Natural killer cell (primary cell): ENCODE measurements around the gene DTX4. TPM values are rescaled to one million over a fixed set of nuclear protein-coding genes. Genes with fewer than 3 reads are reported as not detected.

Source experiments
- ATAC-seq, 3 donors: fragments of 150-1000 bp in 2 of 3; fragments of 200-7000 bp in 1 of 3; cut with Tn5 transposase; 1 replicate in 1 of 3; 2 replicates in 2 of 3; pipeline ENCODE4 v1.10.0; 2021; ENCODE audit warnings: mild to moderate bottlenecking in 2 of 3, moderate library complexity in 2 of 3
- DNase-seq, 2 donors: peaks; one replicate each; pipeline versions ENCODE4 v3.0.0 to v3.0.0-alpha.2; 2013 to 2021; ENCODE audit warnings: mixed read lengths in 1 of 2
- H3K27ac ChIP-seq: one replicate; pipeline ENCODE4 v1.5.1; 2013; ENCODE audit warnings: mild to moderate bottlenecking, low read length
- H3K27me3 ChIP-seq: one replicate; pipeline ENCODE4 v1.6.1; 2013; ENCODE audit warnings: low read length; ENCODE audit not compliant: control insufficient read depth, insufficient read depth
- H3K36me3 ChIP-seq: one replicate; pipeline ENCODE4 v1.6.1; 2013; ENCODE audit warnings: low read length; ENCODE audit not compliant: control insufficient read depth, insufficient read depth
- H3K4me1 ChIP-seq: one replicate; pipeline ENCODE4 v1.6.1; 2013; ENCODE audit warnings: low read length; ENCODE audit not compliant: control insufficient read depth, insufficient read depth
- H3K4me3 ChIP-seq: one replicate; pipeline ENCODE4 v1.5.1; 2013; ENCODE audit warnings: low read length
- H3K9me3 ChIP-seq: one replicate; pipeline ENCODE4 v1.6.1; 2013; ENCODE audit warnings: low read length; ENCODE audit not compliant: control insufficient read depth, insufficient read depth
- H3K27ac Mint-ChIP-seq, 2 donors: one replicate each; pipeline ENCODE4 v1.8.0; 2022; ENCODE audit warnings: mild to moderate bottlenecking in 2 of 2, mixed read lengths in 2 of 2, moderate library complexity in 1 of 2
- H3K27me3 Mint-ChIP-seq, 2 donors: one replicate each; pipeline ENCODE4 v1.8.0; 2022; ENCODE audit warnings: low read depth in 2 of 2, mixed read lengths in 2 of 2
- H3K36me3 Mint-ChIP-seq: one replicate; pipeline ENCODE4 v1.8.0; 2022; ENCODE audit warnings: mixed read lengths
- H3K4me1 Mint-ChIP-seq, 2 donors: one replicate each; pipeline ENCODE4 v1.8.0; 2022; ENCODE audit warnings: mixed read lengths in 2 of 2
- H3K4me3 Mint-ChIP-seq: one replicate; pipeline ENCODE4 v1.8.0; 2022; ENCODE audit warnings: mild to moderate bottlenecking, moderate library complexity, mixed read lengths
- H3K9me3 Mint-ChIP-seq, 2 donors: one replicate each; pipeline ENCODE4 v1.8.0; 2022; ENCODE audit warnings: mixed read lengths in 2 of 2
- CTCF ChIP-seq: fragments of 200-600 bp; IDR thresholded peaks from one replicate; pipeline ENCODE4 v1.8.0; 2022; ENCODE audit warnings: antibody characterized with exemption
- WGBS: methylation state at CpG from one replicate; pipeline ENCODE4 v1.1.7; 2013; ENCODE audit warnings: missing lambda C conversion rate; ENCODE audit not compliant: insufficient coverage; 5-methylcytosine and 5-hydroxymethylcytosine counted together
- intact Hi-C: fragments of 100-400 bp; cut with micrococcal nuclease; formaldehyde crosslinking; loops from one replicate; pipeline ENCODE4 v1.14.2; 2022
- total RNA-seq, 4 donors: library from RNA; stranded (reverse); fragments of 120-200 nt in 1 of 4; gene quantifications; one replicate each; pipeline versions ENCODE4 v1.2.3 to v1.2.4, GENCODE V29; 2013 to 2022

Gene DTX4
- total RNA-seq, 3 donors from 2014 or later (not counting 1 experiment from before 2014, with no cell fraction given) = 0.21 to 0.90 (median 0.59) TPM

GRCh38 chr11:59212744-59213631, 41.1 kb downstream of the DTX4 start, which contains the start of gene MPEG1:
Gene MPEG1, minus strand, starts transcription at chr11:59212927. Its CDS starts 62 bp downstream, at chr11:59212865.
- Mint-ChIP-seq H3K9me3 (no peaks in the 10 kb centered on the region), H3K36me3 (no peaks in the 10 kb centered on the region), H3K4me3 (no peak within 1 kb of the TSS), H3K4me1 (peaks cover 9 to 15% of the 10 kb centered on the region in 2 donors), H3K27ac (no peak within 1 kb of the TSS), H3K27me3 (peaks cover 0 to 6% of the 10 kb centered on the region in 2 donors)
- Histone ChIP-seq H3K9me3 (no peaks in the 10 kb centered on the region), H3K4me1 (peaks cover 10% of the 10 kb centered on the region), H3K36me3 (no peaks in the 10 kb centered on the region), H3K4me3 (peak within 1 kb of the TSS; percentile 42), H3K27ac (peak within 1 kb of the TSS; percentile 61), H3K27me3 (no peaks in the 10 kb centered on the region)
- no peak for ATAC-seq
- no peak for TF ChIP-seq CTCF
- WGBS = 56% methylated on average over 9 of the region's 10 CpGs
- intact Hi-C loops = no loop called here
- DNase-seq = no peak

DNA sequence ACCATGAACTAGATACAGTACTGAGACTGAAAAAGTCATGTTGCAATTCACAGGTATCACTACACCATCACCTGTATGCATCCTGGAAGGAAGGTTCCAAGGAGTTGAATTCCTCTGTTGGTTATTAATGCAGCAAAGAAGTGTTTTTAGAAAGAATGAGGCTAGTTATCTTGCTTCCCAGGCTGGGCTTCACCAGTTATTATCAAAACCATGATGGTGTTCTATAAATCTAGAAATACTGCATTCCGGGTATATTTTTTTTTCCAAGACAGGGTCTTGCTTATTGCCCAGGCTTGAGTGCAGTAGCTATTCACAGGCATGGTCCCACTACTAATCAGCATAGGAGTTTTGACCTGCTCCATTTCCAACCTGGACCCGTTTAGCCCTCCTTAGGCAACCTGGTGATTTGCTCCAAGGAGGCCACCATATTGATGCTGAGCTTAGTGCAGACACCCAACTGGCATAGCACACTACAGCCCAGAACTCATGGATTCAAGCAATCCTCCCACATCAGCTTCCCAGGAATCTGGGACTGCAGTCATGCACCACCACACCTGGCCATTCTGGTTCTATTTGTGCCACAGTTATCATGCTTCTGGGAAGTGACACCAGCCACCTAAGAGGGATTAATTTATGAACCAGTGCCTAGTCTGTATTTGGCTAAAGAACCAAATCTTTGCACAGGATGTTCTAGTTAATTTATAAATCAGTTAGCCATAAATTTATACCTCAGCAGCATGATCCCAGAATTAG, 42.4 kb downstream of the DTX4 start:
- Mint-ChIP-seq H3K36me3 (no peaks in the 10 kb centered on the region), H3K27me3 (peaks cover 0 to 6% of the 10 kb centered on the region in 2 donors), H3K4me1 (peaks cover 8 to 14% of the 10 kb centered on the region in 2 donors), H3K4me3 (no peak overlapping the region), H3K9me3 (no peaks in the 10 kb centered on the region), H3K27ac (no peak overlapping the region)
- Histone ChIP-seq H3K27ac (no peak overlapping the region), H3K27me3 (no peaks in the 10 kb centered on the region), H3K9me3 (no peaks in the 10 kb centered on the region), H3K4me3 (no peak overlapping the region), H3K36me3 (no peaks in the 10 kb centered on the region), H3K4me1 (peaks cover 10% of the 10 kb centered on the region)
- 95% methylated on average over 2 of the region's 2 CpGs for WGBS
- DNase-seq (no peak), ATAC-seq (no peak)
- intact Hi-C loops = no loop called here
- no peak for TF ChIP-seq CTCF

- peak overlapping the region in 1 of 2 donors; percentile 46 for H3K27ac Mint-ChIP-seq
- H3K27me3 Mint-ChIP-seq = peaks cover 0 to 6% of the 10 kb centered on the region in 2 donors
- no peak for TF ChIP-seq CTCF
- H3K36me3 Mint-ChIP-seq = no peaks in the 10 kb centered on the region
- Histone ChIP-seq H3K4me1 (peaks cover 10% of the 10 kb centered on the region), H3K4me3 (no peak overlapping the region), H3K9me3 (no peaks in the 10 kb centered on the region), H3K27me3 (no peaks in the 10 kb centered on the region), H3K27ac (peak overlapping the region; percentile 72), H3K36me3 (no peaks in the 10 kb centered on the region)
- DNase-seq (peak in 1 of 2 donors; percentile 35), ATAC-seq (peak; percentile 29 to 74 (median 38))
- 13% methylated on average over 9 of the region's 9 CpGs for WGBS
- H3K4me1 Mint-ChIP-seq = peaks cover 8 to 14% of the 10 kb centered on the region in 2 donors
- no peak overlapping the region for H3K4me3 Mint-ChIP-seq
- H3K9me3 Mint-ChIP-seq = no peaks in the 10 kb centered on the region
- intact Hi-C loops = no loop called here
Observed at GRCh38 chr11:59216641-59217564, 45.0 kb downstream of the DTX4 start.
